ENCODE results near the gene PUS7.
"Not testable (repeated sequence)": the region's sequence is repeated elsewhere in the genome, so short reads cannot be mapped to it uniquely, and the experiment has no call there.

The PUS7 gene

GRCh38 chr7:105496521-105496920, 25.6 kb downstream of the PUS7 start:
- peak; percentile 52 for DNase-seq

- peak; percentile 8 for DNase-seq
Observed at GRCh38 chr7:105493923-105494315, 28.2 kb downstream of the PUS7 start.

GRCh38 chr7:105493196-105493922, 28.7 kb downstream of the PUS7 start:
- no peak for DNase-seq

GRCh38 chr7:105489409-105489808, 32.7 kb downstream of the PUS7 start:
- no peak for DNase-seq

GRCh38 chr7:105487579-105488571, 34.2 kb downstream of the PUS7 start:
- peak; percentile 48 for DNase-seq

GRCh38 chr7:105480931-105481330, 41.1 kb downstream of the PUS7 start:
- no peak for DNase-seq

GRCh38 chr7:105478606-105479005, 43.5 kb downstream of the PUS7 start:
- no peak for DNase-seq

- DNase-seq, result no peak
Observed at GRCh38 chr7:105477908-105478307, 44.2 kb downstream of the PUS7 start.

GRCh38 chr7:105474045-105474444, 48.0 kb downstream of the PUS7 start:
- no peak for DNase-seq

- peak; percentile 47 for DNase-seq
Observed at GRCh38 chr7:105473163-105473562, 48.9 kb downstream of the PUS7 start.

- no peak for DNase-seq
Observed at GRCh38 chr7:105470846-105471245, 51.2 kb downstream of the PUS7 start.

GRCh38 chr7:105470090-105470489, 52.0 kb downstream of the PUS7 start:
- no peak for DNase-seq

- no peak for DNase-seq
Observed at GRCh38 chr7:105462765-105463420, 59.2 kb downstream of the PUS7 start.

- no peak for DNase-seq
Observed at GRCh38 chr7:105461518-105461917, 60.6 kb downstream of the PUS7 start.

- no peak for DNase-seq
Observed at GRCh38 chr7:105457619-105458225, 64.3 kb downstream of the PUS7 start.

- DNase-seq, result no peak
Observed at GRCh38 chr7:105454921-105455320, 67.2 kb downstream of the PUS7 start.

GRCh38 chr7:105454095-105454747, 67.8 kb downstream of the PUS7 start:
- DNase-seq, result peak; percentile 32

- no peak for DNase-seq
Observed at GRCh38 chr7:105452085-105452484, 70.0 kb downstream of the PUS7 start.

- not testable (repeated sequence) for DNase-seq
Observed at GRCh38 chr7:105450870-105451269, 71.2 kb downstream of the PUS7 start.

- DNase-seq, result no peak
Observed at GRCh38 chr7:105450177-105450861, 71.8 kb downstream of the PUS7 start.

GRCh38 chr7:105448181-105448580, 73.9 kb downstream of the PUS7 start:
- no peak for DNase-seq

All from NCI-H226 (cell line).